Stimulated activated CD8-positive, alpha-beta memory T cell treated with anti-CD3 and anti-CD28 coated beads, Interleukin-15, amount 100 ng/mL, for 48 hours (primary cell): ENCODE data around the gene CENPL.
"Not testable (repeated sequence)": the region's sequence is repeated elsewhere in the genome, so short reads cannot be mapped to it uniquely, and the experiment has no call there.

Source experiments
- DNase-seq, 2 donors: peaks; one replicate each; pipeline ENCODE4 v3.0.0-alpha.2; 2020; ENCODE audit warnings: low read depth in 2 of 2

The CENPL gene

GRCh38 chr1:173824315-173825081 is at the start of gene CENPL, which contains the start of gene DARS2:
TSS of gene CENPL (minus strand) at chr1:173824883. CDS start at chr1:173811299, 13,584 bp downstream.
TSS of gene DARS2 (plus strand) at chr1:173824673. CDS start at chr1:173825230, 557 bp downstream.
- DNase-seq = peak; percentile 77 to 86

DNA sequence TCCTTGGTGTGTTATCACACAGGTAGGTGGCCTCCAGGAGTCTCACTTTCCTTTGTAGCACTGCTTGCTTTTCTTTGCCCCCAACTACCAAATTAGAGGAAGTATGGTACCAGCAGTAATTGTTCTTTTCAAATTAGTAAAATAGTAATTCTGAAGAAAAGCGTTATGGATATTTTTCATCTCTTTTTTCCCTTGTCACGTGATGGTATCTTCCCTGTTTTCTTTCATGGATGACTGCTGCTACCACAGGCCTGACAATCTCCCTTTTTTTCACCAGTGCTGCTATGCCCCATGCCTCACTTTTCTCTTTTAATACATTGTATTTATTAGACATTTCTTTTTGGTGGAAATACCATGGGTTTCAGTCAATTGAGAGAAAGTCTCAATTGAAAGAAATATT is 46.8 kb upstream of the CENPL start:
- no peak for DNase-seq

GRCh38 chr1:173871091-173871490 is 46.4 kb upstream of the CENPL start:
- DNase-seq = no peak

- no peak for DNase-seq
Measured at GRCh38 chr1:173870252-173871075, 45.8 kb upstream of the CENPL start.

DNA sequence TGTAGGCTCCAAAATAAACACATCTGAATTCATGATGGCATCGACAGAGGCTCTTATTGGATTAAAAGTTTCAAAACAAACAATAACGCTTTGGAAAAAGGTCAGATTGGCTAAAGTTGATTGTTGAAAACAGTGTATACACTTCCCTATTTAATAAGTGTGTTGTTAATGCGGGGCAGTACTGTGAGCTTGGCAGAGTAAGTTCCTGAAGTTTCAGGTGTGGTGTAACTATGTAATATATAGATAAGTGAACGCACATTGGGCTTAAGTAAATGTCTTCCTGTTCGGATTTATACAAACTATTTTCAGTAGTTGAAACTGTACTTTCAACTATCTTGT is 44.3 kb upstream of the CENPL start:
- DNase-seq = no peak

GRCh38 chr1:173868266-173869020 is 43.8 kb upstream of the CENPL start, which contains the start of gene ZBTB37:
TSS of gene ZBTB37 (plus strand) at chr1:173868380. CDS start at chr1:173870226, 1,846 bp downstream.
- peak; percentile 91 to 93 for DNase-seq

- peak; percentile 98 to 99 for DNase-seq
Measured at GRCh38 chr1:173867753-173868265, 43.1 kb upstream of the CENPL start, which contains the start of gene GAS5. TSS of gene GAS5 (minus strand) at chr1:173867989.

DNA sequence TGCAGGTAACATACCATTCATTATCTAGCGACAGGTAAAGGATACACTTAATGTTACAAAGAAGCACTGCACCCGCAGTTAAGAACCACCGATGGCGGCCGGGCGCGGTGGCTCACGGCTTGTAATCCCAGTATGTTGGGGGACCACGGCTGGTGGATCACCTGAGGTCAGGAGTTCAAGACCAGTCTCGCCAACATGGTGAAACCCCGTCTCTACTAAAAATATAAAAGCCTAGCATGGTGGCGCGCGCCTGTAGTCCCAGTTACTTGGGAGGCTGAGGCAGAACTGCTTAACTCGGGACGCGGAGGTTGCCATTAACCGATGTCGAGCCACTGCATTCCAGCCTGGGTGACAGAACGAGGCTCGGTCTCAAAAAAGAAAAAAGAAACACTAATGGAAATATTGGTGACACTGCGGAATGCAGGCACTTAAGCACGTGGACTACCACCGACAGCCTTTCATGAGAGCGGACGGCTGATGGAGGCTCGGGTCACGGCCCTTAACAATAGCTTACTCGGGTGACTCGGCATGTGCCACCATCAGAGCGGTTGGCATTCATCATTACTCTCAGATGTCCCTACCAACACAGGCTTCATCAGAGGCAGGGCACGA is 42.6 kb upstream of the CENPL start:
- DNase-seq = no peak

GRCh38 chr1:173866413-173867115 is 41.9 kb upstream of the CENPL start:
- DNase-seq = no peak

- no peak for DNase-seq
Measured at GRCh38 chr1:173865468-173866164, 40.9 kb upstream of the CENPL start.

DNA sequence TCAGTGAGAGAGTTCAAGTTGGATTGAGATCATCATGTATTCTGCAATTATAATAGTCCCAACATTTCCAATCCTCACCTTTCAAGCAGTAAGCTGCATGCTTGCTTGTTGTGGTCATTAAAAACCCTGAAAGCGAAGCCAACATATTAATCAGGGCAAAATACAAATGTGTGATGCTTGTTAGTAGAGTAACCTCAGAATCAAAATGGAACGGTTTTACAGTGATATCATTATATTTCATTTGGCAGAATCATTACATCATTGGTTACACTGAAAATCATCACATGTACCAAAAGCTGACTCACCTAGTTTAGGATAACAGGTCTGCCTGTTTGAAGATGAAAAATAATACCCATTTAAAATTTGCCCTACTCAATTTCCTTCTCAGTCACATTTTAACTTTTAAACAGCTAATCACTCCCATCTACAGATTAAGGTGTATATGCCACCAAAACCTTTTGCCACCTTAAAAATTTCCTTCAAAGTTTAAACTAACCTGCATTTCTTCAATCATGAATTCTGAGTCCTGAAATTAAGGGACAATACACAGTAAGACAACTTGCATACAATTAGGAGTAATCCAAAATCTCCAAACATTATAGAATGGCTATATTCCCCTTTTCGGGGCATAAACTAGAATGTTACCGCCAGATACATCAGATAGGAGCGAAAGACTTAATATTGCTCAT is 39.6 kb upstream of the CENPL start:
- no peak for DNase-seq

GRCh38 chr1:173863224-173864161 is 38.8 kb upstream of the CENPL start:
- no peak for DNase-seq

DNA sequence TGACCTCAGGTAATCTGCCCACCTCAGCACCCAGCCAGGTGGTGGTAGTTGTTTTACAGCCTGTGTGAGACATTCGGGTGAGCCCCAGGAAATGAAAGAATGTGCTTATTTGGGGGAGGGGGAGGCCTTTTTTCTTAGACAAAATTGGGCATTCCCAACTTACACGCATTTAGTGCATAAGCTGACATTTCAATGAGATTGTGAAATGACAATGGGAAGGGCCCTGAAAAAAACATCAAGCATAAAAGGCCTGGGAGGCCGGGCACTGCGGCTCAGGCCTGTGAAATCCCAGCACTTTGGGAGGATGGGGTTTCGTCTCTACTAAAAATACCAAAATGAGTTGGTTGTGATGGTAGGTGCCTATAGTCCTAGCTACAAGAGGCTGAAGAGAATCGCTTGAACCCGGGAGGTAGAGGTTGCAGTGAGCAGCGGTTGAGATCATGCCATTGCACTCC is 38.1 kb upstream of the CENPL start:
- no peak for DNase-seq

DNA sequence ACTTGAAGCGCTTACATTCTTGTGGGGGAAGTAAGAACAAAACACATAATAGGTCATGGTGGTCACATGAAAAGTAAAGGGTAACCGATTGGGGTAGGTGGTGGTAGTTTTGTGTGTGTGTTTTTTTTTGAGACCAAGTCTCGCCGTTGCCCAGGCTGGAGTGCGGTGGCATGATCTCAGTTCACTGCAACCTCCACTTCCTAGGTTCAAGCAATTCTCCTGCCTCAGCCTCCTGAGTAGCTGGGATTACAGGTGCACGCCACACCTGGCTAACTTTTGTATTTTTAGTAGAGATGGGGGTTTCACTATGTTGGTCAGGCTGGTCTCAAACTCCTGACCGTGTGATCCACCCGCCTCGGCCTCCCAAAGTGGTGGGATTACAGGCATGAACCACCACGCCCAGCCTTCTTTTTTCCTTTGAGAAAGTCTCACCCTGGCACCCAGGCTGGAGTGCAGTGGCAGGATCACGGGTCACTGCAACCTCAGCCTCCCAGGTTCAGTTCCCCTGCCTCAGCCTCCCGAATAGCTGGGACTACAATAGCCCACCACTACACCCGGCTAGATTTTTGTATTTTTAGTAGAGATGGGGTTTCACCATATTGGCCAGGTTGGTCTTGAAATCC is 37.6 kb upstream of the CENPL start:
- peak in 1 of 2 donors; percentile 40 for DNase-seq

- DNase-seq = no peak
Measured at GRCh38 chr1:173861731-173862145, 37.1 kb upstream of the CENPL start.

GRCh38 chr1:173860065-173860464 is 35.4 kb upstream of the CENPL start:
- DNase-seq = no peak

DNA sequence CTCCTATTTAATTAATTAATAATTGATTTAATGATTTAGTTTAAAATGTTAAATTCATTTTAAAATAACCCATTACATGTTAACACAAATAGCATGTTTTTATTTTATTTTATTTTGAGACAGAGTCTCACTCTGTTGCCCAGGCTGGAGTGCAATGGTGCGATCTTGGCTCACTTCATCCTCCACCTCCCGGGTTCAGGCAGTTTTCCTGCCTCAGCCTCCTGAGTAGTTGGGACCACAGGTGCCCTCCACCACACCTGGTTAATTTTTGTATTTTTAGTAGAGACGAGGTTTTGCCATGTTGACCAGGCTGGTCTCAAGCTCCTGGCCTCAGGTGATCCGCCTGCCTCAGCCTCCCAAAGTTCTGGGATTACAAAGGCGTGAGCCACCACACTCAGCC is 34.9 kb upstream of the CENPL start:
- not testable (repeated sequence) for DNase-seq
